ENCODE data around the gene CGB8.
"Not testable (repeated sequence)": the region's sequence is repeated elsewhere in the genome, so short reads cannot be mapped to it uniquely, and the experiment has no call there.

The CGB8 gene

DNA sequence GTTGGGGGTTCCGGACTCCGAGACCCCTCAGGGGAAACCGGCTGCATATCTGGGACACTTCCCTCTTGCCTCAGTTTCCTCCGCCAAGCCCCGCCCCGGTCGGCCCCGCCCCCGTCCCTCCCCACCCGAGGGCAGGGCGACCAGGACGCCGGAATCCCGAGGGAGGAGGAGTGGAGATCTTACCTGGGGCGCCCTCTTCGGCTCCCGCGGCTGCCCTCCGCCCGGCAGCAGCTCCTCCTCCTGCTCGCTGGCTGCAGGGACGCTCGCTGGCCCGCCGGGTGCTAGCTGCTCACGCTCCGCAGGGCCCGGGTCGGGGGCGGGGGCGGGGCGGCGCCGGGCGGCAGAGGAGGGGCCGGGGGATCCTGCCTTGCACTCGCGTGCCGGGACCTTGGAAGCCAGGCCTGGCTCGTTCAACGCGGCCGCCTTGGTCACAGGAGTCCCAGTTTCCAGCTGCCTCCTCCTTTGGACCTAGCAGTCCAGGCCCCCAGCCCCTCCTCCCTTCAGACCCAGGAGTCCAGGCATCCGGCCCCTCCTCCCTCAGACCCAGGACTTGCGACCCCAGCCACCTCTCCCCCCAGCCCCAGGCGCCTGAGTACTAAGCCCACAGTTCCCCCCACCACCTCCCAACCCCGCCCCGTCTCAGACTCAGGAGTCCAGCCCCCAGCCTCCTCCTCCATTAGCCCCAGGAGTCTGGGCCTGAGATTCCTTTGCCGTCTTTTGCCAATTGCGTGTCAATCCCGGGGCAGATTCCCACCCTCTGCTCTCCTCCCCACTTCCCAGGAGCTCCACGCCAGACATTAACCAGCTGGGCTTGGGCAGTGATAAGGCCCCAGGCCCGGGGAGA, 16.1 kb upstream of the CGB8 start, which contains the start of gene NTF4:
Gene NTF4, minus strand, starts transcription at position 51 of the 844 bp plus-strand sequence. CDS start 2,821 bp downstream, outside the sequence.
- no peak for DNase-seq

DNA sequence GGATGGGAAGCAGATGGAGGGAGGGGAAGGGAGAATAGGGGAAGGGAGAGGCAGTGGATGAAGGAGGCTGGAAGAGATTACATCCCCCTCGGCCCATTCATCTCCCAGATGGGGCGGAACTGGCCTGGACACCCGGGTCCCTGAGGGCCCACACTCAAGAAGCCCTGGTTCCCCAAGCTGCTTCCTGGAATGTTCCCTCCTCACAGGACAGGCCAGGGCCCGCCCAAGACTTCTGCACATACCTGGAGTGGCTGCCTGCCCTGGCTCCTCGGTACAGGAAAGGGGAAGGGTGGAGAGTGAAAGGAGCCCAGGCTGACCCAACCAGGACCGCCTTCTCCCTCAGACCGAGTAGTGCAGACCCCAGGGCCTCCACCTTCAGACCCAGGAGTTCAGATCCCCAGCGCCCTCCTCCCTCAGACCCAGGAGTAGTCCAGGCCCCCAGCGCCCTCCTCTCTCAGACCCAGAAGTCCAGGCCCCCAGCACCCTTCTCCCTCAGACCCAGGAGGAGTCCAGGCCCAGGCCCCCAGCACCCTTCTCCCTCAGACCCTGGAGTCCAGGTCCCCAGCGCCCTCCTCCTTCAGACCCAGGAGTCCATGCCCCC, 15.2 kb upstream of the CGB8 start:
- DNase-seq, result no peak

GRCh38 chr19:49061445-49061844, 12.5 kb upstream of the CGB8 start:
- no peak for DNase-seq

DNA sequence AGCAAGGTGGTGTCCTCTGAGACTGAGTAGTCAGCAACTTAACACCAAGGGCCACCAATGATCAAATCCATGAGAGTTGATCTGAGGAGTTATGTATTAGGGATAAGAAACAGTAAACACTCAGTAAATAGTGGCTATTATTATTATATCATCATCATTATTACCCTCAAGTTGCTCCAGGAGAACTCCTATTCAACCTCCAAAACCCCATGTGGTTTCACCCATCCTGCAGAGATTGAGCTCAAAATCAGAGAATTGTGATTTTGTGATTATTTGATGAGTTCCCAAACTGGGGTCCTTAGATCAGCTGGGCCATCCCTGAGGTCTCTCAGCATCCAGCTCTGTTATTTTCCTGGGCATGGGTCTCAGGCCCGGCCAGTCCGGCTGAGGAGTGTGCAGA, 12.1 kb upstream of the CGB8 start:
- DNase-seq, result no peak

GRCh38 chr19:49059053-49059452, 10.1 kb upstream of the CGB8 start:
- no peak for DNase-seq

GRCh38 chr19:49058562-49058961, 9.7 kb upstream of the CGB8 start:
- no peak for DNase-seq

DNA sequence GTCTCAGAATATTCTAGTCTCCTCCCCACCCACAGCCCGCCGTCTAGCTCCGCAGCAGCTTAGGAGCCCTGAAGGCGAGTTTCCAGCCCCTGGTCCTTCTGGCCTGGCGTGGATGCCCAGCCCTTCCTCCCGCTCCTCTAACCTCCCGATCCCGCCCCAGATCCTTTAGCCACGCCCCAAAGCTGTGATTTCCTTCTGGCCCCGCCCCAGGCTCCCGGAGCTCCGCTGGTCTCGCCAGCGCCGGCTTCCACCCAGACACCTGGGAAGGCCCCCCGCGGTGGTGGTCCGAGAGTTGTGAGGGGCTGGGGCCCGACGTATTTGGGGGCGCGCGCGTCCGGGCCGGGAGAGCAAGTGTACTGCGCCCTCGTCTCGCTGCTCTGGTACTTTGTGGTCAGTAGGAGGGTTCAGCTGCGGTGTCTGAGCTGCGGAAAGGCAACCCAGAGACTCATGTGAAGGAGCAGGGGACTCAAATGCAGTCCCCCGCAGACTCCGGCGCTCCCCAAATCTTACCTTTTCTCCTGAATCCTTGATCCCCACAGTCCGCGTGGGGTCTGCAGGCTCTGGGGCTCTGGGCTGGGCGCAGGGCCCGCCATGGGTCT, 8.8 kb upstream of the CGB8 start, which contains the start of gene CGB7:
Gene CGB7, minus strand, starts transcription at position 114 of the 599 bp plus-strand sequence. CDS start 2,374 bp downstream, outside the sequence.
- no peak for DNase-seq

DNA sequence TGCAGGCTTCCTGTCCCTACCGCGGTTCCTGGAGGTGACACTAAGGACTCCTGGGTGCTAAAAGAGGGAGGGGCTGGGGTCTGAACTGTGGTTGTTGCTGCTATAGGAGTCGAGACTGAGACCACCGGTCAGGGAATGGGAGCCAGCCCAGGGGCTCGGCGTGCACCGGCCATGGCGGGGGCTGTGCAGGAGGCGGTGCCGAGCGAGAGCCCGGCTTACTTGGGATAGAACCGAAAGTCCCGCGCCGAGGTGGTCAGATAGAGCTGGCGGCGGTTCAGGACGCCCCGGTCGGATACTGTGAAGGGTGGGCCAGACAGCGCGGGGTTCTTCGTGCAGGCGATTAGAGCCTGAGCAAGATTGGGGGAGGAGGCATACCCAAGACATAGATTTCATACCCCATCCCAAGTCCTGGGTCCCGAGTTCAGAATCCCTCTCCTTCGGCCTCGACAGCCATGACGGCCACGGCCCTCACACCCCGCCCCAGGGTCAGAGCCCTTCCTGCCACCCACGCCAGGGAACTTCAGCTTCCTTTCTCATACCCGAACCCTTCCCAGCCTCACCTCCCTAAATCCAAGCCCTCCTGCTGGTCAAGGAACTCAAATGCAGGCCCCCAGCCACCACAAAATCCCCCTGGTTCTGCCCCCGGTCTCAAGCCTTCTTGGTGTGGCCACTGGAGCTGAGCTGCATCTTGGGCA, 8.1 kb upstream of the CGB8 start:
- not testable (repeated sequence) for DNase-seq

GRCh38 chr19:49056101-49056901, 7.4 kb upstream of the CGB8 start:
- no peak for DNase-seq

- not testable (repeated sequence) for DNase-seq
Observed at GRCh38 chr19:49050376-49051033, 1.6 kb upstream of the CGB8 start.

DNA sequence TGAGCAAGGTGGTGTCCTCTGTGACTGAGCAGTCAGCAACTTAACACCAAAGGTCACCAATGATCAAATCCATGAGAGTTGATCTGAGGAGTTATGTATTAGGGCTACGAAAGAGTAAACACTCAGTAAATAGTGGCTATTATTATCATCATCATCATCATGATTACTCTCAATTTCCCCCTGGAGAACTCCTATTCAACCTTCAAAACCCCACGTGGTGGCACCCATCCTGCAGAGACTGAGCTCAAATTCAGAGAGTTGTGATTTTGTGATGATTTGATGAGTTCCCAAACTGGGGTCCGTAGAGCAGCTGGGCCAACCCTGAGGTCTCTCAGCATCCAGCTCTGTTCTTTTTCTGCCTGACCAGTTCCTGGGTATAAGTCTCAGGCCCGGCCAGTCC, 923 bp upstream of the CGB8 start:
- DNase-seq, result not testable (repeated sequence)

- DNase-seq, result not testable (repeated sequence)
Observed at GRCh38 chr19:49043548-49043947, 5.4 kb downstream of the CGB8 start, which contains the start of gene CGB5. Gene CGB5, plus strand, starts transcription at chr19:49043848. Its CDS starts 362 bp downstream, at chr19:49044210.

DNA sequence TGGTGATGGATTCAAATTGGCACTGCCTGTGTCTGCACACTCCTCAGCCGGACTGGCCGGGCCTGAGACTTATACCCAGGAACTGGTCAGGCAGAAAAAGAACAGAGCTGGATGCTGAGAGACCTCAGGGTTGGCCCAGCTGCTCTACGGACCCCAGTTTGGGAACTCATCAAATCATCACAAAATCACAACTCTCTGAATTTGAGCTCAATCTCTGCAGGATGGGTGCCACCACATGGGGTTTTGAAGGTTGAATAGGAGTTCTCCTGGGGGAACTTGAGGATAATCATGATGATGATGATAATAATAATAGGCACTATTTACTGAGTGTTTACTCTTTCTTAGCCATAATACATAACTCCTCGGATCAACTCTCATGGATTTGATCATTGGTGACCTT, 6.2 kb downstream of the CGB8 start:
- DNase-seq, result not testable (repeated sequence)

- DNase-seq, result no peak
Observed at GRCh38 chr19:49042177-49042576, 6.7 kb downstream of the CGB8 start.

DNA sequence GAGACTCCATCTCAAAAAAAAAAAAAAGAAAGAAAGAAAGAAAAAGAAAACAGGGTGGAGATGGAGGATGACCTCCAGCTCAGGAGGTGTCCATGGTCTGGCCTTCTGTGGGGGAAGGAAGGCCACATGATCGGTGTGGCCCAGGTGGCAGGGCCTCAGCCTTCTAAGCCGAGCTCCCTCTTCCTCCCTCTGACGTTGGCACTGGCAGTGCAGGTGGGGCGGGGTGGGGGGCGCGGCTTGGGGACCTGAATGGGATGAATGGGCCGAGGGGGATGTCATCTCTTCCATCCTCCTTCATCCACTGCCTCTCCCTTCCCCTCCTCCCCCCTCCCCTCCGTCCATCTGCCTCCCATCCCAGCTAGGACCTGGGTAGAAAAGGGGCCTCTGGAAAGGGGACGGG, 9.2 kb downstream of the CGB8 start:
- DNase-seq, result not testable (repeated sequence)

- not testable (repeated sequence) for DNase-seq
Observed at GRCh38 chr19:49038557-49039276, 10.2 kb downstream of the CGB8 start.

DNA sequence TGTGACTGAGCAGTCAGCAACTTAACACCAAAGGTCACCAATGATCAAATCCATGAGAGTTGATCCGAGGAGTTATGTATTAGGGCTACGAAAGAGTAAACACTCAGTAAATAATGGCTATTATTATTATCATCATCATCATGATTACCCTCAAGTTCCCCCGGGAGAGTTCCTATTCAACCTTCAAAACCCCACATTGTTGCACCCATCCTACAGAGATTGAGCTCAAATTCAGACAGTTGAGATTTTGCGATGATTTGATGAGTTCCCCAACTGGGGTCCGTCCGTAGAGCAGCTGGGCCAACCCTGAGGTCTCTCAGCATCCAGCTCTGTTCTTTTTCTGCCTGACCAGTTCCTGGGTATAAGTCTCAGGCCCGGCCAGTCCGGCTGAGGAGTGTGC, 10.8 kb downstream of the CGB8 start:
- not testable (repeated sequence) for DNase-seq

GRCh38 chr19:49036815-49037214, 12.1 kb downstream of the CGB8 start, which contains the start of gene CGB1:
Gene CGB1, minus strand, starts transcription at chr19:49036895. Its CDS starts 184 bp downstream, at chr19:49036711.
- DNase-seq, result not testable (repeated sequence)

DNA sequence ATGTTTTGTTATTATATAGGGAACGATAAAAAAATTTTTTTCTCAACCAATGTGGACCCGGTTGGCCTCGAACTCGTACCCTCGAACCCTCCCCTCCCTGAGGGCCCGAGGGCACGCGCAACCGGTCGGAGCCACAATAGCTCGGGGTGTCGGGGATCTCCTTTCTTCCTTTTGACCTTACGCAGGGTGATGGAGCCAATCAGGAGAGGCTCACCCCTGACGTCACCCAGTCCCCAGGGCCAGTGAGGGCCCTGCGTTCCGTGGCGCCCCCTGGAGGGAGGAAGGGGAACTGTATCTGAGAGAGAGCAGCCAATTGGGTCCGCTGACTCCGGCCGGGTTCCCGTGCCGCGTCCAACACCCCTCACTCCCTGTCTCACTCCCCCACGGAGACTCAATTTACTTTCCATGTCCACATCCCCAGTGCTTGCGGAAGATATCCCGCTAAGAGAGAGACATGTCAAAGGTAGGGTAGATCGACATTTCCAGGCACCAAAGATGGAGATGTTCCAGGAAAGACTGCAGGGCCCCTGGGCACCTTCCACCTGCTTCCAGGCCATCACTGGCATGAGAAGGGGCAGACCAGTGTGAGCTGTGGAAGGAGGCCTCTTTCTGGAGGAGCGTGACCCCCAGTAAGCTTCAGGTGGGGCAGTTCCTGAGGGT, 17.1 kb downstream of the CGB8 start, which contains the start of gene CGB2:
Gene CGB2, plus strand, starts transcription at position 249 of the 660 bp plus-strand sequence. Its CDS starts 206 bp downstream, at position 455.
- DNase-seq, result not testable (repeated sequence)

DNA sequence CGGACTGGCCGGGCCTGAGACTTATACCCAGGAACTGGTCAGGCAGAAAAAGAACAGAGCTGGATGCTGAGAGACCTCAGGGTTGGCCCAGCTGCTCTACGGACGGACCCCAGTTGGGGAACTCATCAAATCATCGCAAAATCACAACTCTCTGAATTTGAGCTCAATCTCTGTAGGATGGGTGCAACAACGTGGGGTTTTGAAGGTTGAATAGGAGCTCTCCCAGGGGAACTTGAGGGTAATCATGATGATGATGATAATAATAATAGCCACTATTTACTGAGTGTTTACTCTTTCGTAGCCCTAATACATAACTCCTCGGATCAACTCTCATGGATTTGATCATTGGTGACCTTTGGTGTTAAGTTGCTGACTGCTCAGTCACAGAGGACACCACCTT, 18.6 kb downstream of the CGB8 start:
- not testable (repeated sequence) for DNase-seq
